Activated CD8-positive, alpha-beta memory T cell treated with anti-CD3 and anti-CD28 coated beads, Interleukin-2, amount 50 U/mL, for 1 hour (primary cell): Measurements from ENCODE around the gene PAFAH1B2.
"Not testable (repeated sequence)": the region's sequence is repeated elsewhere in the genome, so short reads cannot be mapped to it uniquely, and the experiment has no call there.

Source experiments
- DNase-seq: peaks from one replicate; pipeline ENCODE4 v3.0.0-alpha.2; 2020; ENCODE audit errors: extremely low read depth

The PAFAH1B2 gene

DNA sequence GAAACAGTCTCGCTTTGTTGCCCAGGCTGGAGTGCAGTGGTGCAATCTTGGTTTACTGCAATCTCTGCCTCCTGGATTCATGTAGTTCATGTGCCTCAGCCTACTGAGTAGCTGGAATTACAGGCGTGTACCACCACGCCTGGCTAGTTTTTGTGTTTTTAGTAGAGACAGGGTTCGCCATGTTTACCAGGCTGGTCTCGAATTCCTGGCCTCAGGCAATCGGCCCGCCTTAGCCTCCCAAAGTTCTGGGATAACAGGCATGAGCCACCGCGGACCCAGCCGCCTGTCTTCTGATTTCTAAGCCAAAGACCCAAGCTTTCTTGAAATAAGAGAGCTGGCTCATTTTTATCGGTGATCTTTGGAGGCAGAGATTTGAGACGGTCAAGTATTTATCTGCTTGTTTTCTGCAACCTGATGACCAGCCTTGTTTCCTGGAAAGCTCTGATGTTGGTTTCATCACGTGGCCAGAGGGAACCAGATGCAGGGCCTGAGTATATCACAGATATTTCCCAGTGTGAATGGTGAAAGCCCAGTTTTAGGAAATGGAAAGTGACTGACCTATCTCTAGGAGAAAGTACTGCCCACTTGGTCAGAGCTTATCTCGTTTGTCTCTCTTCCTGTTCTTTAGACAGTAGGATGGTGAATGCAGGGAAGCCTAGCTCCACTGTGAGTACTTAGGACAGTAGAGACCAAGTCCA lies 28.8 kb downstream of the PAFAH1B2 start:
- DNase-seq: no peak

DNA sequence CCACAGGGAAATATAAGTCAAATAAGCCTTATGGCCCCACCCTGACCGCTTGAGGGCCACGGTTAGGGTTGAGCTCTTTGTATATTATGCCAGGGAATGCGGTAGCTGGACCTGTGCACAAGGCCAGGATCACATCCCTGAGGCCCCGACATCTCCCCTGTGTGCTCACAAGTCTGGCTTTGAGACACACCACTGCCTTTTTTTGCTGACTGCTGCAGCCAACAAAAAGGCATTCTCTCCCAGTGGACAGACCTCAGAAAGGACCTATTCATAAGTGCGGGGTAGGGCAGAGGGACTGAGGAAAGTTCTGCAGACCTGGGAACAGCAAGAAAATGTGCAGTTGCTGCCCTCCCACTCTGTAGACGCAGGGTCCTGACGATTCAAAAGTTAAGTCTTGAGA lies 31.0 kb downstream of the PAFAH1B2 start:
- no peak for DNase-seq

DNA sequence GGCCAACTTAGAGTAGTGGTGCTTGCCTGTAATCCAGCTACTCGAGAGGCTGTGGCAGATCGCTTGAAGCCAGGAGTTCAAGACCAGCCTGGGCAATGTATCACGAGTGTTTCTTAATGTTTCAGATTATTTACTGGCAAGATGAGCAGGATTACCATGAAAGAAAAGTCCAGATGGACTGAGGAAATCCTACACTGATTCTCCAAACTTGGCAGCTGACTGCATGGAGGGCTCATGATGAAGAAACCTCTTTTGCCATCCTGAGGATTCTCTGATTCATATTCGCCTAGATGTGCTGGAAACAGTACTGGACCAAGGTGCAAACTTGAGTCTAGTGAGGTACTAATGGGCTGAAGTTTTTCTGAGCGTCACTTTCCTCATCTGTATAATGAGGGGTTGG lies 31.7 kb downstream of the PAFAH1B2 start:
- no peak for DNase-seq

DNA sequence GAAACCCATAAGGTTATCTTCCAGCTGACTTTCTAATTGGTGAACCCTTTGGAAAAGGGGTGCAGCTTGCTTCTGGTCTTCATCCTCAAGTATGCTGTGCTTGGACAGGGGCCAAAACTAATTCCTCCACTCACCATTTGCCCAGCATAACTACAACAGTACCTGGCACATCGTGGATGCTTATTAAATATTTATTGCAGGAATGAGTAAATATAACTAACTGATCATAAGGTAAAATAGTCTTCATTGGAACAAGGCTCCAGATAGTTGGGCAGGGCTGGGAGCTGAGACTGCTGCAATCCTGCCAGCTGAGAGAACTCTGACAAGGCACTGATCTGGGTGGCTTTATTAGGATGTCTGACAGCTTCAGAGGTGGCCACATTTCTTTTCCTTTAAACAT lies 32.1 kb downstream of the PAFAH1B2 start:
- no peak for DNase-seq

DNA sequence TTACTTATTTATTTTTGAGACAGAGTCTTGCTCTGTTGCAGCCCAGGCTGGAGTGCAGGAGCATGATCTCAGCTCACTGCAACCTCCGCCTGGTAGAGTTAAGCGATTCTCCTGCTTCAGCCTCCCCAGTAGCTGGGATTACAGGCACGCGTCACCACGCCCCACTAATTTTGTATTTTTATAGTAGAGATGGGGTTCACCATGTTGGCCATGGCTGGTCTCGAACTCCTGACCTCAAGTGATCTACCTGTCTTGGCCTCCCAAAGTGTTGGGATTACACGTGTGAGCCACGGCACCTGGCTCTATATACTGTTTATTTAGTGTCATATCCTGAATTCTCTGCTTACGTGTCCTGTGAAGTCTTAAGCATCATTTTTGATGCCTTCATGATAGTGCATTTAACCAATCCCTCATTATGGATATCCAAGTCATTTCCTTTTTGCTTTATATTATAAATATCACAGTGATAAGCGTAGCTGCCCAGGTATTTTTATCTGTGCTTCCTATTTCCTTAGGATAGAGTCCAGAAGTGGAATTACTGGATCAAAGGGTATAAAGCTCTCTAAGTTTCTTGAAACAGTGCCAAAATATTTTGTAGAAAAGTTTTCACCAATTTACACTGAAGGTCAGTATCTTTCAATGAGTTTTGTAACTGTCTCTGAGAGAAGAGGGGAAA lies 33.6 kb downstream of the PAFAH1B2 start:
- no peak for DNase-seq

- DNase-seq: peak; percentile 66
Measured at GRCh38 chr11:117178210-117179034, 34.3 kb downstream of the PAFAH1B2 start, which contains the start of gene SIDT2. TSS of gene SIDT2 (plus strand) at chr11:117178743. CDS start at chr11:117179264, 521 bp downstream.

GRCh38 chr11:117179048-117179999 lies 35.2 kb downstream of the PAFAH1B2 start:
- DNase-seq: no peak

- DNase-seq: no peak
Measured at GRCh38 chr11:117180020-117180419, 35.9 kb downstream of the PAFAH1B2 start.

DNA sequence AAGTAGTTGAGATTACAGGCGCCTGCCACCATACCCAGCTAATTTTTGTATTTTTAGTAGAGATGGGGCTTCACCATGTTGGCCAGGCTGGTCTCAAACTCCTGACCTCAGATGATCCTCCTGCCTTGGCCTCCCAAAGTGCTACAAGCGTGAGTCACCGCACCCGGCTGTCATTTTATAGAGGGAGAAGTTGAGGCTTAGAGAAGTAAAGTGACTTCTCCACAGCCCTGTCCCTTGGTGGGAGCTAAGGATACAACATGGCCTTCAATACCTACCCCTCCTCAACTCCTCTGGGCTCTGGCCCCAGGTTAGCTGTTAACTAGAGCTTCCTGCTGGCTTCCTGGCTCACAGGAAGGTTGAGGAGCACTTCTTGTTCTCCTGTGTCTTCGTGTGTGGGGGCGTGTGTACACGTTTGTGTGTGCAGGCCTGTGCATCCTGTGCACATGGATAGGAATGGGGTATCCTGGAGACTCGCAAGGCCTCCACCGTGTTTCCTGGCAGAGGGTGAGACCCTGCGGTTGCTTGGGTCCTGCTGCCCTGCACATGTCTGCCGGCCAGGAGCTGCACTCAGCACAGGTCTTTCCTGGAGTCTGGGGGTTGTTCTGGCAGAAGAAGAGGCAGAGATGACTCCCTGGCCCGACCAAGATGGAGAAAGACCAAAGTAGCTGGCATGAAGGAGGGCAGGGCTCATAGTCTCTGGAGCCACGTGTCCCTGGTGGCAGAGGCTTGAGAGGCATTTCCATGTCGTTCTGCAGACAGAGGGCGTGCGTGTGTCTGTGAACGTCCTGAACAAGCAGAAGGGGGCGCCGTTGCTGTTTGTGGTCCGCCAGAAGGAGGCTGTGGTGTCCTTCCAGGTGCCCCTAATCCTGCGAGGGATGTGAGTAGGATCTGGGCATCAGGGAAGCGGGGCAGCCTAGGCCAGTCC lies 36.8 kb downstream of the PAFAH1B2 start:
- peak; percentile 10 for DNase-seq

DNA sequence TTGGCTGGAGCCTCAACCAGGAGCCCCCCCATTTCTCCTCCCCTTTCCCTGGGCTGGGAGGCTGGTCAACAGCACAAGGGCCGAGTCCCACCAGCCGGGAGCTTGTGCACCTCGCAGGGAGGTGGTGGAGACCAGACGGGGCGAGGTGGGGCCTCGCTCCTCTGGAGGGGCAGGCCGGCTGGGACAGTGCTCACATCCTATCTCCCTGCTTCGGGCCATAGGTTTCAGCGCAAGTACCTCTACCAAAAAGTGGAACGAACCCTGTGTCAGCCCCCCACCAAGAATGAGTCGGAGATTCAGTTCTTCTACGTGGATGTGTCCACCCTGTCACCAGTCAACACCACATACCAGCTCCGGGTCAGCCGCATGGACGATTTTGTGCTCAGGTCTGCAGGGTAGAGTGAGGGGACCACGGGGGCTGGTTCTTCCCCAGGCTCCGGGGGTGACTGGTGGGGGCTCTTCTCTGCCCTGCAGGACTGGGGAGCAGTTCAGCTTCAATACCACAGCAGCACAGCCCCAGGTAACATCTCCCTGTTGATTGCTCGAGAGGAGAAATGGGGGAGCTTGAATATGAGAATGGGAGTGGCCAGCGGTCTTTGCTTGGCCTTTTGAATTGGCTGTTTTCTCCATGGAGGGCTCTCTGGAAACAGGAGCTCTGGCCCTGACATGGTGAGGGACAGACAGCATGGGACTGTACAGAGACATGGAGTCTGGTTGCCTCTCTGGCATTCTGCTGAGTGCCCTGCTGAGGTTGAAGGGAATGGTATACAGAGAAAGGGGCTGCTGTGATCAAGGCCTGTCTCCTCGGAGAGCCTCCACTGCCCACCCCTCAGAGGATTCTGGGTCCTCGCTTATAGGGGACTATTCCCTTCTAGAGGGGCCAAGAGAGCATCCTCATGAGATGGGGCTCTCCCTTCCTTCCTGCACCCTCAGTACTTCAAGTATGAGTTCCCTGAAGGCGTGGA lies 37.8 kb downstream of the PAFAH1B2 start:
- DNase-seq: no peak

DNA sequence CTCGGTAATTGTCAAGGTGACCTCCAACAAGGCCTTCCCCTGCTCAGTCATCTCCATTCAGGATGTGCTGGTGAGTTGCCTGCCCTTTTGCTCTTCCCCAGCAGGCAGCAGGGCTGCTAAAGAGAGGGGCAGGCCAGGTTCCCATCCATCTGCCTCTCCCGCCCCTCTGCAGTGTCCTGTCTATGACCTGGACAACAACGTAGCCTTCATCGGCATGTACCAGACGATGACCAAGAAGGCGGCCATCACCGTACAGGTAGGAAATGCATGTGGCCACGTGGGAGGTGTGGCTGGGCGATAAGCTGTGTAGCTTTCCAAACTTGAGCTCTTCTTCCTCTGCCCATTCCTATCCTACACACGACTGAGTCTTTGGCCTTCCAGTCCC lies 38.5 kb downstream of the PAFAH1B2 start:
- DNase-seq: no peak

DNA sequence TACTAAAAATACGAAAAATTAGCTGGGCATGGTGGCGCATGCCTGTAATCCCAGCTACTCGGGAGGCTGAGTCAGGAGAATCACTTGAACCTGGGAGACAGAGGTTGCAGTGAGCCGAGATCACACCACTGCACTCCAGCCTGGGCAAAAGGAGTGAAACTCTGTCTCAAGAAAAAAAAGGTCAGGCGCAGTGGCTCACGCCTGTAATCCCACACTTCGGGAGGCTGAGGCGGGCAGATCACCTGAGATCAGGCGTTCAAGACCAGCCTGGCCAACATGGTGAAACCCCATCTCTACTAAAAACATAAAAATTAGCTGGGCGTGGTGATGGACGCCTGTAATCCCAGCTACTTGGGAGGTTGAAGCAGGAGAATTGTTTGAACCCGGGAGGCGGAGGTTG lies 39.1 kb downstream of the PAFAH1B2 start:
- DNase-seq: not testable (repeated sequence)

- DNase-seq: no peak
Measured at GRCh38 chr11:117183724-117184349, 39.8 kb downstream of the PAFAH1B2 start.

DNA sequence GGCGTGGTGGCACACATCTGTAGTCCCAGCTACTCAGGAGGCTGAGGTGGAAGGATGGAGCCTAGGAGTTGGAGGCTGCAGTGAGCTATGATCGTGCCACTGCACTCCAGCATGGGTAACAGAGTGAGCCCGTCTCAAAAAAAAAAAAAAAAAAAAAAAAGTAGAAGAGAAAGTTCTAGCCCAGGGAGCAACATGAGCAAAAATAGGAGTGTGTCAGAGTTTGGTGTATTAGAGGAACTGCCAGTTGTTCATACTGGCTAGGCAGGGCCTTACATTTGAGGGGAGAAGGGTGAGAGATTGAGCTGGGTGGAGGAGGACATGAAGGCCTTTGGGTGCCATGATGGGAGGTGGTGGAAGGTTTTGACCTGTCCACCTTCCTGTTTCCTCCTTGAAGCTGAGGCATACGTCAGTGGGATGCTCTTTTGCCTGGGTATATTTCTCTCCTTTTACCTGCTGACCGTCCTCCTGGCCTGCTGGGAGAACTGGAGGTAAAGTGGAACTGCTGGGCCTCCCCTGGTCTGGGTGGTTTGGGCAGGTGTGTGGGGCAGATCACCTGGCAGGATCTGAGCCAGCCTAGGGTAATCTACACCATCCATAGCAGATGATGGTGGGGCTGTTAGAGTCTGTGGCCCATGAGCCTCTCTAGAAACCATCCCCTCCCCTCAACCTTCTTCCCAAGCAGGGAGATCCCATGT lies 41.8 kb downstream of the PAFAH1B2 start:
- no peak for DNase-seq

DNA sequence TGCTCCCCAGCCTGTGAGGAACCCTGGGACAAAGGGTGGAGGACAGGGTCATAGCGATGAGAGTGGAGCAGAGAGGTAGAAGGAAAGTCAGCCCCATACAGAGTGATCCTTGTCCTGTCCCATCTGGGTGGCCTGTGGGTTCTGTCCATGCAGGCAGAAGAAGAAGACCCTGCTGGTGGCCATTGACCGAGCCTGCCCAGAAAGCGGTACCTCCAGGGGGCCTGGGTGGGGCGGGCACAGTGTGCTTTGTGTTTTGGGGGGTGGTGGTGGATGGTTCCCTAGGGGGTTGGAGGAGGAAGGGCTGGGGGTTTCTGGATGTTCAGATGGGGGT lies 42.3 kb downstream of the PAFAH1B2 start:
- no peak for DNase-seq

DNA sequence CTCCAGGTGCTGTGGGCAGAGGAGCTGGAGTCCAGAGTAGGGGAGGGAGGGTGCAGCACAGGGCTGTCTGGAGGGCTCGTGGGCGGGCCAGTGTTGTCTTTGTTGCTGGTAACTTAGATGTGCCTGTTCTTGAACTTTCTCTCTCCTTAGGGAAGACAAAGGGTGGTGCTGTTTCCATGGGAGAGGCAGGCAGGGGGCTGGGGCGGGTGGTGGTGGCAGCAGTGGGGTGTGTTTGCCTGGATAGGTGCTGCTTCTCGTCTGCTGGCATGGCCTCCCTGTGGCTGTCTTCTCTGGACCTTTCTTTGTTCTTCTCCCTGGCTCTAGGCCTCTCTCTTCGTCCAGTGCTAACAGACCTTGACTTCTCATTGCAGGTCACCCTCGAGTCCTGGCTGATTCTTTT lies 42.9 kb downstream of the PAFAH1B2 start:
- no peak for DNase-seq

DNA sequence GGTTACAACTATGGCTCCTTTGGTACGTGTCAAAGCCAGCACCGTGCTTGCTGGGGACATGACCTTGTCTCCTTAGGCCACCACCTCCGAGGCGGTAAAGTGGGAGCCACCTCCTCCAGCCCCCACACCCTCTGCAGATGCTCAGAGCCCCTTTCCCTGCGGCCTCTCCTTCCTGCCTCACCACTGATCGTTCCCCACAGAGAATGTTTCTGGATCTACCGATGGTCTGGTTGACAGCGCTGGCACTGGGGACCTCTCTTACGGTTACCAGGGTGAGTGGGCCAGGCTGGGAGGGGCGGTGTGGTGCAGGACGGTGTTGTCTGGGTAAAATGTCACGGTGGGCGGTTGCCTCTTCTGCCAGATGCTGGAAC lies 43.3 kb downstream of the PAFAH1B2 start:
- no peak for DNase-seq

DNA sequence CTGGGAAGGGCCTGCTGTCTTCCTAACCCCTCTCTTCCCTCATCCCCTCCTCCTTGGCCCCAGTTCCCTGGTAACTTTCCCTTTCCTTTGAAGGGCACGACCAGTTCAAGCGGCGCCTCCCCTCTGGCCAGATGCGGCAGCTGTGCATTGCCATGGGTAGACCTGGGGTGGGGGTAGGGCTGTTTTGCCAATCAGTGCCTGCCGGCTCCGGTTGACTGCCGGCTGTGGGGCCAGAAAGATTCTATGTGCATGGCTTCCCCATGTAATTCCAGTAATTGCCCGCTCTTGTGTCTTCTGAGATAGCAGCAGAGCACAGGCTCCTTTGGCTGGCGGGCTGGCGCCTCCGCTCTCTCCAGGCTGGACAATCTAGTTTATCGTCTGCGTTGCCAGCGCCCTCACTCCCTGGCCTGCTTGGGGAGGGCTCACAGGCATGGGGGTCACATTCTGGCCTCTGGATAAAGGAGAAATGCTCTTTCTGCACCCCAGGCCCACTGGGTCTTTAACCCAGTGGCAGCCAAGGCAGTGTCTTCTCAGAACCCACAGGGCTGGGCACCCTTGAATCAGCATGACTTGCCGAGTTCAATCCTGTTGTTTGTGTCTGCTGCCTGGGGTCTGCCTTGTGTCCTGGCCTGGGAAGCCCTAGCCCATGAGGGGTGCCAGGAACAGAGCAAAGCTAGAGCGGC lies 43.9 kb downstream of the PAFAH1B2 start:
- DNase-seq: no peak
